ENCODE data around the gene GPHB5.

DNA sequence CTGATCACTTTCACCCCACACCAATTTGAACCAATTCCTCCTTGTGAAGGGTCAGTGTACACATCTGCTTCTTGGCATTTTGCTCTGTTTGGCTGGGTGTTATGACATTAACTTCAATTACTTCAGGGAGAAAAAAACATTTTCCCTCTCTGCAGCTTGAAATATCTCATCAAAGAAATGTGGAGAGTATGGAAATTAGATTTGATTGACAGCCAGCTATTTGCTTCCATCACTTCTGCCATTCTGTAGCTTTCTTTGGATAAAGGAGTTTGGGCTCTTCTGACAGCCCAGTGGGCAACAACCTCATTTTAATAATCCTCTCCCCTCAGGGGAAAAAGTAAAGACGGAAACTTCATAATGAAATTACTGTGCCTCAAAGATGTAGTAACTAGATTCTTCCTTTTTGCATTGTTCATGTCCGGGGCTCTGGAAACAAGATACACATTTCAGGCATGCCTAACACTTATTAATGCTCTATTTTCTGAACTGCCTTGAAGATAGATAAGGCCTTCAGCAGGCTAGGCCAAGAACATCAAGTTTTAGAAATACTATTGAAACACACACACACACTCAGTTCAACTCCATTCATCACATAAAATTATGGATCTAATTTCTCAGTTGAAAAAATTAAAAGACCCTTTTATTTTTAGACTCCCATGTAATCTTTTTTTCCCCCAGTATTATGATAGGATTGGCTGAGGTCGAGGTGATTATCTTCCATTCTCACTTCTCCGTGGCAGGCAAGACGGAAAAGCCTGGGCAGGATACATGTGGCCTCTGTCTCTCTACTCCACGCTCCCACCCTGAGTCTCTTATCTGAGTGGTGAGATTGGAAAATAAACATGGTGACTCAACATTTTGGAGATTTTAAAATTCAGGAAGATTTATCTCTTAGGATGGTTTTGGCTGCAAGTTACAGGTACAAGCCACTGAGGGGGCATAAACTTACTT is 10.3 kb upstream of the GPHB5 start:
- TF ChIP-seq, protein P1, sequence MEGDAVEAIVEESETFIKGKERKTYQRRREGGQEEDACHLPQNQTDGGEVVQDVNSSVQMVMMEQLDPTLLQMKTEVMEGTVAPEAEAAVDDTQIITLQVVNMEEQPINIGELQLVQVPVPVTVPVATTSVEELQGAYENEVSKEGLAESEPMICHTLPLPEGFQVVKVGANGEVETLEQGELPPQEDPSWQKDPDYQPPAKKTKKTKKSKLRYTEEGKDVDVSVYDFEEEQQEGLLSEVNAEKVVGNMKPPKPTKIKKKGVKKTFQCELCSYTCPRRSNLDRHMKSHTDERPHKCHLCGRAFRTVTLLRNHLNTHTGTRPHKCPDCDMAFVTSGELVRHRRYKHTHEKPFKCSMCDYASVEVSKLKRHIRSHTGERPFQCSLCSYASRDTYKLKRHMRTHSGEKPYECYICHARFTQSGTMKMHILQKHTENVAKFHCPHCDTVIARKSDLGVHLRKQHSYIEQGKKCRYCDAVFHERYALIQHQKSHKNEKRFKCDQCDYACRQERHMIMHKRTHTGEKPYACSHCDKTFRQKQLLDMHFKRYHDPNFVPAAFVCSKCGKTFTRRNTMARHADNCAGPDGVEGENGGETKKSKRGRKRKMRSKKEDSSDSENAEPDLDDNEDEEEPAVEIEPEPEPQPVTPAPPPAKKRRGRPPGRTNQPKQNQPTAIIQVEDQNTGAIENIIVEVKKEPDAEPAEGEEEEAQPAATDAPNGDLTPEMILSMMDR (IDR thresholded peaks at IDR 0.05; ENCODE audit: low read depth, low read length, missing input control) = no peak
- TF ChIP-seq FOXA1 (IDR thresholded peaks at IDR 0.05) (no peak), RAD21 (IDR thresholded peaks at IDR 0.05) (no peak), GABPA (IDR thresholded peaks at IDR 0.05 in 1 of 2, conservative IDR thresholded peaks at IDR 0.05 in 1 of 2) (no peak), HNF4G (IDR thresholded peaks at IDR 0.05) (no peak), EGR1 (IDR thresholded peaks at IDR 0.05; ENCODE audit: low read depth in 2 of 2) (no peak)
